Astrocyte (in vitro differentiated cells and primary cell): ENCODE measurements around the gene ASAP2.

ENCODE experiments used
- EZH2 ChIP-seq: IDR thresholded peaks from 2 replicates; pipeline ENCODE4 v1.6.1; 2012; ENCODE audit warnings: mild to moderate bottlenecking, low read length, inconsistent platforms; ENCODE audit not compliant: insufficient read depth
- TF ChIP-seq, protein P1 (sequence below): IDR thresholded peaks from 2 replicates; pipeline ENCODE4 v1.5.1; 2011; ENCODE audit warnings: low read depth, mild to moderate bottlenecking, inconsistent platforms, low read length, moderate library complexity; ENCODE audit not compliant: insufficient read depth

DNA sequence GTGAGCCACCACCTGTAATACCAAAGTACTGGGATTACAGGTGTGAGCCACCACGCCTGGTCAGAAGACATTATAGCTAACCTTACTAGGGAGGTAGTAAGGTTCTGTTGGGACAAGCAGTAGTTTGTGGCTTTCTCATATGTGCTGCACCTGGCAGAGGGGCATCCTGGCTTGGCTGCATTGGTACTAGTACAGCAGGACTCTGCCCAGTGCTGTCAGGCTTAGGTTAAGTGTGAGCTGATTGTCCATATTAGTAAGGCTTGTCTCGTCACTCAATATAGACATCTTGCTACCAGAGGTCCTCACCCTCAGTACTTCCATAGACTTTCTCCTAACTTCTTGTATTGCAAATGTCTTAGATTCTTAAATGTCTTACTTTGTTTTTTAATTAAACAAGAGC lies 96.1 kb downstream of the ASAP2 start:
- TF ChIP-seq, protein P1, sequence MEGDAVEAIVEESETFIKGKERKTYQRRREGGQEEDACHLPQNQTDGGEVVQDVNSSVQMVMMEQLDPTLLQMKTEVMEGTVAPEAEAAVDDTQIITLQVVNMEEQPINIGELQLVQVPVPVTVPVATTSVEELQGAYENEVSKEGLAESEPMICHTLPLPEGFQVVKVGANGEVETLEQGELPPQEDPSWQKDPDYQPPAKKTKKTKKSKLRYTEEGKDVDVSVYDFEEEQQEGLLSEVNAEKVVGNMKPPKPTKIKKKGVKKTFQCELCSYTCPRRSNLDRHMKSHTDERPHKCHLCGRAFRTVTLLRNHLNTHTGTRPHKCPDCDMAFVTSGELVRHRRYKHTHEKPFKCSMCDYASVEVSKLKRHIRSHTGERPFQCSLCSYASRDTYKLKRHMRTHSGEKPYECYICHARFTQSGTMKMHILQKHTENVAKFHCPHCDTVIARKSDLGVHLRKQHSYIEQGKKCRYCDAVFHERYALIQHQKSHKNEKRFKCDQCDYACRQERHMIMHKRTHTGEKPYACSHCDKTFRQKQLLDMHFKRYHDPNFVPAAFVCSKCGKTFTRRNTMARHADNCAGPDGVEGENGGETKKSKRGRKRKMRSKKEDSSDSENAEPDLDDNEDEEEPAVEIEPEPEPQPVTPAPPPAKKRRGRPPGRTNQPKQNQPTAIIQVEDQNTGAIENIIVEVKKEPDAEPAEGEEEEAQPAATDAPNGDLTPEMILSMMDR = no peak
- no peak for TF ChIP-seq EZH2
